Measurements from ENCODE around the gene ARL5B. TPM values are rescaled to one million over a fixed set of nuclear protein-coding genes. Genes with fewer than 3 reads are reported as not detected.
A peak's percentile ranks its signal among the peaks of the same experiment; 100 is the strongest.

Gene ARL5B
- total RNA-seq, 1 donor from 2014 or later, result 36.7 TPM

GRCh38 chr10:18675086-18675801, 16.0 kb downstream of the ARL5B start:
- peaks cover 21% of the 10 kb centered on the region for H3K79me2 ChIP-seq (ENCODE audit: insufficient read depth, low read length)
- no peak overlapping the region for H3K9ac ChIP-seq (ENCODE audit: low read length)
- TF ChIP-seq CTCF (IDR thresholded peaks at IDR 0.05; ENCODE audit: insufficient read depth, low read depth, low read length), result no peak
- TF ChIP-seq EZH2 (IDR thresholded peaks at IDR 0.05; ENCODE audit: insufficient read depth, low read length), result no peak
- H3K4me1 ChIP-seq (ENCODE audit: insufficient read depth, low read length), result no peaks in the 10 kb centered on the region
- DNase-seq (ENCODE audit: low read depth), result no peak
- no peaks in the 10 kb centered on the region for H3K27me3 ChIP-seq (ENCODE audit: insufficient read depth, low read length)
- H4K20me1 ChIP-seq (ENCODE audit: insufficient read depth, low read length), result no peaks in the 10 kb centered on the region
- H3K4me3 ChIP-seq (ENCODE audit: insufficient read depth, low read depth, low read length), result no peak overlapping the region
- H3K9me3 Mint-ChIP-seq (ENCODE audit: unreplicated experiment), result no peaks in the 10 kb centered on the region
- no peaks in the 10 kb centered on the region for H3K4me1 Mint-ChIP-seq (ENCODE audit: low read depth, unreplicated experiment)
- no peak overlapping the region for H3K27ac ChIP-seq (ENCODE audit: low read depth, low read length)
- H3K27me3 Mint-ChIP-seq (ENCODE audit: low read depth, unreplicated experiment), result no peaks in the 10 kb centered on the region
- no peak for FAIRE-seq
- no peak overlapping the region for H2AFZ ChIP-seq (ENCODE audit: low read depth, low read length)
- no peak overlapping the region for H3K27ac Mint-ChIP-seq (ENCODE audit: unreplicated experiment)
- H3K9me3 ChIP-seq (ENCODE audit: insufficient read depth, low read depth, low read length), result no peaks in the 10 kb centered on the region
- H3K4me2 ChIP-seq (ENCODE audit: low read length), result no peak overlapping the region
- H3K36me3 ChIP-seq (ENCODE audit: insufficient read depth, low read length), result peaks cover 21% of the 10 kb centered on the region
- peaks cover 10% of the 10 kb centered on the region for H3K36me3 Mint-ChIP-seq (ENCODE audit: low read depth, unreplicated experiment)
- no peak overlapping the region for H3K4me3 Mint-ChIP-seq (ENCODE audit: unreplicated experiment)

- Histone ChIP-seq H3K27me3 (ENCODE audit: insufficient read depth, low read length) (no peaks in the 10 kb centered on the region), H3K36me3 (ENCODE audit: insufficient read depth, low read length) (peaks cover 9% of the 10 kb centered on the region), H2AFZ (ENCODE audit: low read depth, low read length) (no peak overlapping the region), H3K9ac (ENCODE audit: low read length) (no peak overlapping the region), H3K27ac (ENCODE audit: low read depth, low read length) (peak overlapping the region; percentile 37), H3K4me2 (ENCODE audit: low read length) (no peak overlapping the region), H4K20me1 (ENCODE audit: insufficient read depth, low read length) (no peaks in the 10 kb centered on the region), H3K4me1 (ENCODE audit: insufficient read depth, low read length) (peaks cover 24% of the 10 kb centered on the region), H3K79me2 (ENCODE audit: insufficient read depth, low read length) (no peaks in the 10 kb centered on the region), H3K9me3 (ENCODE audit: insufficient read depth, low read depth, low read length) (no peaks in the 10 kb centered on the region), H3K4me3 (ENCODE audit: insufficient read depth, low read depth, low read length) (no peak overlapping the region)
- Mint-ChIP-seq H3K27me3 (ENCODE audit: low read depth, unreplicated experiment) (no peaks in the 10 kb centered on the region), H3K9me3 (ENCODE audit: unreplicated experiment) (no peaks in the 10 kb centered on the region), H3K4me1 (ENCODE audit: low read depth, unreplicated experiment) (peaks cover 30% of the 10 kb centered on the region), H3K27ac (ENCODE audit: unreplicated experiment) (no peak overlapping the region), H3K4me3 (ENCODE audit: unreplicated experiment) (no peak overlapping the region), H3K36me3 (ENCODE audit: low read depth, unreplicated experiment) (peaks cover 5% of the 10 kb centered on the region)
- no peak for TF ChIP-seq EZH2 (IDR thresholded peaks at IDR 0.05; ENCODE audit: insufficient read depth, low read length)
- no peak for TF ChIP-seq CTCF (IDR thresholded peaks at IDR 0.05; ENCODE audit: insufficient read depth, low read depth, low read length)
- FAIRE-seq (no peak), DNase-seq (ENCODE audit: low read depth) (no peak)
These were observed 21.5 kb downstream of the ARL5B start for GRCh38 chr10:18680754-18681153.

- Mint-ChIP-seq H3K9me3 (ENCODE audit: unreplicated experiment) (no peaks in the 10 kb centered on the region), H3K27ac (ENCODE audit: unreplicated experiment) (peak overlapping the region; percentile 97), H3K4me1 (ENCODE audit: low read depth, unreplicated experiment) (peaks cover 30% of the 10 kb centered on the region), H3K27me3 (ENCODE audit: low read depth, unreplicated experiment) (no peaks in the 10 kb centered on the region), H3K4me3 (ENCODE audit: unreplicated experiment) (no peak overlapping the region), H3K36me3 (ENCODE audit: low read depth, unreplicated experiment) (peaks cover 2% of the 10 kb centered on the region)
- Histone ChIP-seq H3K36me3 (ENCODE audit: insufficient read depth, low read length) (peaks cover 6% of the 10 kb centered on the region), H3K79me2 (ENCODE audit: insufficient read depth, low read length) (no peaks in the 10 kb centered on the region), H3K27me3 (ENCODE audit: insufficient read depth, low read length) (no peaks in the 10 kb centered on the region), H3K4me2 (ENCODE audit: low read length) (peak overlapping the region; percentile 46), H3K27ac (ENCODE audit: low read depth, low read length) (peak overlapping the region; percentile 71), H3K9me3 (ENCODE audit: insufficient read depth, low read depth, low read length) (no peaks in the 10 kb centered on the region), H3K4me3 (ENCODE audit: insufficient read depth, low read depth, low read length) (no peak overlapping the region), H4K20me1 (ENCODE audit: insufficient read depth, low read length) (no peaks in the 10 kb centered on the region), H2AFZ (ENCODE audit: low read depth, low read length) (no peak overlapping the region), H3K4me1 (ENCODE audit: insufficient read depth, low read length) (peaks cover 24% of the 10 kb centered on the region), H3K9ac (ENCODE audit: low read length) (peak overlapping the region; percentile 31)
- DNase-seq (ENCODE audit: low read depth), result no peak
- no peak for TF ChIP-seq CTCF (IDR thresholded peaks at IDR 0.05; ENCODE audit: insufficient read depth, low read depth, low read length)
- TF ChIP-seq EZH2 (IDR thresholded peaks at IDR 0.05; ENCODE audit: insufficient read depth, low read length), result no peak
- FAIRE-seq, result no peak
These were observed 22.1 kb downstream of the ARL5B start for GRCh38 chr10:18681366-18681765.
